Stimulated activated CD8-positive, alpha-beta memory T cell treated with anti-CD3 and anti-CD28 coated beads, Interleukin-15, amount 100 ng/mL, for 1 hour (primary cell): Measurements from ENCODE around the gene SPRED1.

Source experiments
- DNase-seq: peaks from one replicate; pipeline ENCODE4 v3.0.0-alpha.2; 2020; ENCODE audit warnings: low read depth

The SPRED1 gene

DNA sequence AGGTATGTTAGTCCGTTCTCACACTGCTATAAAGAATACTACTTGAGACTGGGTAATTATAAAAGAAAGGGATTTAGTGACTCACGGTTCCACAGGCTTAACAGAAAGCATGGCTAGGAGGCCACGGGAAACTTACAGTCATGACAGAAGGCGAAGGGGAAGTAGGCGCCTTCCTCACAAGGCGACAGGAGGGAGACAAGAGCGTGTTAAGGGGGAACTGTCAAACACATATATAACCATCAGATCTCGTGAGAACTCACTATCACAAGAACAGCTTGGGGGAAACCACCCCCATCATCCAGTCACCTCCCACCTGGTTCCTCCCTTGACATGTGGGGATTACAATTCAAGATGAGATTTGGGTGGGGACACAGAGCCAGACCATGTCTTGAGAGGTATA lies 30.4 kb downstream of the SPRED1 start:
- no peak for DNase-seq

DNA sequence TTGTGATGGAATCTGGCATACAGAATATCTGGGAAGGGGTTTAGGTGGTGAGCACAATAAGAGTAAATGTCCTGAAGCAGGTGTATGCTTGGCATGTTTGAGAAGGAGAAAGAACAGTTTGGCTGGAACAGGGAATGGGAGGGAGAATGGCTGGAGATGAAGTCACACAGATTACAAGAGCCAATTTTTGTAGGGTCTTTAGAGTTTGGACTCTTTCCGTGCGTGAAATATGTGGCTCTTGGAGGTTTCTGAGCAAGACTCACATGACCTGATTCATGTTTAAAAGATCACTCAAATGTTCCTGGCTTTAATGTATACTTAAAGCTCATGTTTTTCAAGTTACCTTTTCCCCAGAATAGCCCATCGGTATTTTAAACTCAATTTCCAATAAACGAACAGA lies 32.8 kb downstream of the SPRED1 start:
- DNase-seq = no peak

DNA sequence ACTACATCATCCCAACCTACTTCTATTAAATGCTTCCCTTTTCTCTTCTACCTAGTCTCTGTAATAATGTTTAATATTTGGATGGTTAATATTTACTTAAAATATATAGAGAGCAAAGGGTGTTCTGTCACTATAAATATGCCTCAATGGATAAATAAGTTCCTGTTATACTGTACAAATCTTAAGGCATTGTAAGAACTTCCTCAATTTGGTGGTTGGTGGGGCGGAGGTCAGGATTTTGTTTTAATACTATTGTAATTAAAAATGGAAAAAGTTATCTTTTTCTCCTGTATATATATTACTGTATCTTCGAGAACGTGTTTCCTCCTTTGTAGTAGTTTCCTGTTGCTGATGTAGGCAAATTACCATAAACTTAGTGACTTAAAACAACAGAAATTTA lies 41.5 kb downstream of the SPRED1 start:
- no peak for DNase-seq

- DNase-seq = no peak
Observed at GRCh38 chr15:38297623-38298388, 45.2 kb downstream of the SPRED1 start.

GRCh38 chr15:38299216-38299615 lies 46.6 kb downstream of the SPRED1 start:
- no peak for DNase-seq

GRCh38 chr15:38300395-38300794 lies 47.8 kb downstream of the SPRED1 start:
- DNase-seq = no peak

GRCh38 chr15:38304481-38304880 lies 51.8 kb downstream of the SPRED1 start:
- no peak for DNase-seq

DNA sequence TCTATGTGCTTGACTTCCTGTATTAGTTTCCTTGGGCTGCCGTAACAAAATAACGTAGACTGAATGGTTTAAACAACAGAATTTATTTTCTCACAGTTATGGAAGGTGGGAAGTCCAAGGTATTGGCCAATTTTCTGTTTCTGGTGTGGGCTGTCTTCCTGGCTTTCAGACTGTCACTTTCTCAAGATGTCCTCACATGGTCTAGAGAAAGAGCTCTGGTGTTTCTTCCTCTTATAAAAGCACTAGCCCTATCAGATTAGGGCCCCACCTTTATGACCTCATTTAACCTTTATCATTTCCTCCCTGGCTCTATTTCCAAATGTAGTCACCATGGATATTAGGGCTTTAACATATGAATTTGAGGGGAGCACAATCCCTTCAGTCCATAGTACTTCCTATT lies 54.6 kb downstream of the SPRED1 start:
- no peak for DNase-seq

GRCh38 chr15:38307861-38308641 lies 55.4 kb downstream of the SPRED1 start:
- DNase-seq = no peak

GRCh38 chr15:38308797-38309196 lies 56.2 kb downstream of the SPRED1 start:
- no peak for DNase-seq

- DNase-seq = no peak
Observed at GRCh38 chr15:38312190-38312589, 59.6 kb downstream of the SPRED1 start.

DNA sequence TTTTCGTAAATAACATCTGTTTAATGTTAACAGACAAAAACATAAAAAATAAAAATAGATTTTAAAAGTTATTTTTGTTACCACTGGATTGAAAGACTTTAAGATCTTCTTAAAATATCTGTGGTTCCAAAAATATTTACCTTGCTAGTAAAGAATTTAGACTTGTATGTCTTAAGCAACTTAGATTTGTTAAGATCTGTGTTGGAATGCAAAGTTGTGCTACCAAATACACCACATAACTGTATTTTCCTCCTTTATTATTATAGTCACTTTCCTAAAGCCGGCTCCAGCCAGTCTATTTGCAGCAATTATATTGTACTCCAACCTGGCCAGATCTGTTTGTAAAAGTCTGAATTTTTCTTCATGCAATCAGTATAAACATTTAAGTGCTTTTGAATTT lies 63.7 kb downstream of the SPRED1 start:
- DNase-seq = no peak

- DNase-seq = no peak
Observed at GRCh38 chr15:38320181-38320580, 67.5 kb downstream of the SPRED1 start.

DNA sequence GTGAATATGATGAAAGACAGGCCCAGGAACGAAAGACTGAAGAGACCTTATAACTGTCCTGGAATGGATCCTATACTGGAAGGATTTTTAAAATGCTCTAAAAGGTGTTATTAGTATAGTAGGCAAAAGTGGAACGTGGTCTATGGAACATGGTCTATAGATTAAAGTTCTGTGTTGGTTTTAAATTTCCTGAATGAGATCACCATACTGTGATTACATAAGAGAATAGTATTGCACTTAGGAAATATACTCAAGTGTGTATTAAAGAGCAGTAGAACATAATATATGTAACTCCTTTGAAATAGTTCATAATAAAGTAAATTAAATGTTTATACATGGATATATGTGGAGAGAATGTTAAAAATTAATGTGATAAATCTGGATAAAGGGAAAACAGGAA lies 68.2 kb downstream of the SPRED1 start:
- DNase-seq = no peak

DNA sequence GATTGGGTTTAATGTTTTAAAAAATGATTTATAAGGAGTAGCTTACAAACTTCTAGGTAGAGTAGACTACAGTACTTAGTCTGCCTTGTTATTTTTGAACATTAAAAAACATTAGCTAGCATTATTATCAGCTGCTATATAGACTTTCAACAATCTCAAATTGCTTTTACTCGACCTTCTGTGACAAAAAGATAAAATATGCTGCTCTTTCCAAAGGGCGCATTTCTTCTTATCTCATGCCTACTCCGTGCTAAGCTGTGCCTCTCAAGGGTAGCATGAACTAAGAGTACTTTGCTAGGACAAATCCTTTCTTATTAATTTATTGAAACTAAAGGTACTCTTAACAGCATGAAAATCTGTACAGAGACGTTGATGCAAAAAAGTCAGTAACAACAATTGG lies 71.3 kb downstream of the SPRED1 start:
- DNase-seq = no peak

GRCh38 chr15:38324939-38325647 lies 72.5 kb downstream of the SPRED1 start:
- no peak for DNase-seq

- DNase-seq = no peak
Observed at GRCh38 chr15:38325648-38325990, 73.0 kb downstream of the SPRED1 start.

DNA sequence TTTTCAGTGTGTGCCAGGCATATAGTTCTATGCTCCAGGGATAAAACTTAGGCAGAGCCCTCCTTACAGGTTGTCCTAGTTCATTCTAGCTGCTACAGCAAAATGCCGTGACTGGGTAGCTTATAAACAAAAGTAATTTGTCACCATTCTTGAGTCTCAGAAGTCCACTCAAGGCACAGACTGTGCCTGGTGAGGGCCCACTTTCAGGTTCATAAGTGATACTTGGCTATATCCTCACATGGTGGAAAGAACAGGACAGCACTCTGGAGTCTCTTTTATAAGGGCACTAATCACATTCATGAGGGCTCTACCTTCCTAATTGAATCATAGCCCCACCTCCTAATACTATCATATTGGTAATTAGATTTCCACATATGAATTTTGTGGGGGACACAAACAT lies 80.1 kb downstream of the SPRED1 start:
- DNase-seq = no peak

GRCh38 chr15:38335116-38335515 lies 82.5 kb downstream of the SPRED1 start:
- no peak for DNase-seq

- no peak for DNase-seq
Observed at GRCh38 chr15:38344351-38344750, 91.7 kb downstream of the SPRED1 start.

DNA sequence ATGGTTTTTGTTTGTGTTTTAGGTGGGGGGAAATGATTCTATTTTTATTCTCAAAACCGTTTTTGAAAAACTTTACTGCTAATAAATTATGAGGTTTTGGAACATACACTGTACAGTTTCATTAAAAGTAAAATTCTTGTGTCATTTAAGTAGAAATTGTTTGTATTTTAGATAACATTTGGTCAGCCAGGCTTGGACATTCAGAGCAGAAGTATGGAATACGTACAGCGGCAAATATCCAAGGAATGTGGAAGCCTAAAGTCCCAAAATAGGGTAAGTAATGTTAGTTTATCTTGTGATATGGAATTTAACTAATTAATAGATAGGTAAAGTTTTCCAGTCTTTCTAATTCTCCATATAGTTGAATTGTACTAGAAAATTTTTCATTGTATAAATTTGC lies 96.6 kb downstream of the SPRED1 start:
- no peak for DNase-seq

- no peak for DNase-seq
Observed at GRCh38 chr15:38351466-38351865, 98.8 kb downstream of the SPRED1 start.

DNA sequence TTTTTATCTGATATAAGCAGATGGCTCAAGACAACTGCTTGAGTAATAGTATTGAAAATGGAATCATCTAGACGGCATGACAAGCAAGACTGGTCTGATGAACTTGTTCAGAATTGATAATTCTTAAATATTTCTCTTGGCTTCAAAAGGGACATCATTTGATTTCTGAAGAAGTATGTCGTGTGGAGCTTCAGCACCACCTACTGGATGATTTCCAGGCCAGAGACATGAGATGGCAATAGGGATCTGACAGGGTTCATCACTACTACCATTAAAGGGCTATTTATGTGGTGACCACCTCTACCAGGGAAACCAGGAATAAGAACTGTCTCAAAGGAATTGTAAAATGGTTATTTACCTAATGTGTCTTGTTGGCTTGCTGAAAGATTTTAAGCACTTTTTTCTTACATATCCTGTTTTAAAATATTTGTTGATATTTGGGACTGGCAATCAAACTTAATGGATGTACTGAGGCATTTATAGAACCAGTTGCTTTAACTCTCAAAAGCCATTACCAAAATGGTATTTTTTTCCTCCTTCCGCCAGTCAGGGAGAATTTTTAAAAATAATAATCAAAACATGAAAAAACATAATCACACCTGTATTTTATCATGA lies 101.8 kb downstream of the SPRED1 start:
- DNase-seq = peak; percentile 30
